Astrocyte (in vitro differentiated cells and primary cell): Measurements from ENCODE around the gene DCP1B. TPM values are rescaled to one million over a fixed set of nuclear protein-coding genes. Genes with fewer than 3 reads are reported as not detected.

Experiments used
- DNase-seq: peaks from one replicate; pipeline ENCODE4 v3.0.0-alpha.2; 2010; ENCODE audit warnings: low read depth
- FAIRE-seq: peaks from 2 replicates; lab custom pipeline; 2011; peaks lifted over from hg19 to GRCh38; lab: Jason Lieb, UNC
- H2AFZ ChIP-seq: 2 replicates; pipeline ENCODE4 v1.6.0; 2012; ENCODE audit warnings: low read depth, low read length, inconsistent platforms
- H3K27ac ChIP-seq: 2 replicates; pipeline ENCODE4 v1.5.1; 2011; ENCODE audit warnings: low read depth, low read length, inconsistent platforms
- H3K27me3 ChIP-seq: 2 replicates; pipeline ENCODE4 v1.6.0; 2011; ENCODE audit warnings: low read length, inconsistent platforms; ENCODE audit not compliant: insufficient read depth
- H3K36me3 ChIP-seq: 2 replicates; pipeline ENCODE4 v1.5.1; 2011; ENCODE audit warnings: low read length, inconsistent platforms; ENCODE audit not compliant: insufficient read depth
- H3K4me1 ChIP-seq: 2 replicates; pipeline ENCODE4 v1.5.1; 2011; ENCODE audit warnings: low read length, inconsistent platforms; ENCODE audit not compliant: insufficient read depth
- H3K4me2 ChIP-seq: 2 replicates; pipeline ENCODE4 v1.6.0; 2012; ENCODE audit warnings: low read length, inconsistent platforms
- H3K4me3 ChIP-seq: 2 replicates; pipeline ENCODE4 v1.5.1; 2011; ENCODE audit warnings: low read depth, mild to moderate bottlenecking, low read length, inconsistent platforms; ENCODE audit not compliant: insufficient read depth
- H3K79me2 ChIP-seq: 2 replicates; pipeline ENCODE4 v1.6.0; 2012; ENCODE audit warnings: mild to moderate bottlenecking, low read length, inconsistent platforms; ENCODE audit not compliant: insufficient read depth
- H3K9ac ChIP-seq: 2 replicates; pipeline ENCODE4 v1.6.0; 2012; ENCODE audit warnings: mild to moderate bottlenecking, low read length, inconsistent platforms
- H3K9me3 ChIP-seq: 2 replicates; pipeline ENCODE4 v1.5.1; 2012; ENCODE audit warnings: low read depth, mild to moderate bottlenecking, low read length, inconsistent platforms; ENCODE audit not compliant: insufficient read depth
- H4K20me1 ChIP-seq: 2 replicates; pipeline ENCODE4 v1.6.0; 2012; ENCODE audit warnings: low read length, inconsistent platforms; ENCODE audit not compliant: insufficient read depth
- H3K27ac Mint-ChIP-seq: one replicate; pipeline ENCODE4 v1.8.0; 2021; ENCODE audit warnings: mild to moderate bottlenecking, mixed read lengths; ENCODE audit not compliant: unreplicated experiment
- H3K27me3 Mint-ChIP-seq: one replicate; pipeline ENCODE4 v1.8.0; 2021; ENCODE audit warnings: low read depth, mixed read lengths; ENCODE audit not compliant: unreplicated experiment
- H3K36me3 Mint-ChIP-seq: one replicate; pipeline ENCODE4 v1.8.0; 2021; ENCODE audit warnings: low read depth, mixed read lengths; ENCODE audit not compliant: unreplicated experiment
- H3K4me1 Mint-ChIP-seq: one replicate; pipeline ENCODE4 v1.8.0; 2021; ENCODE audit warnings: low read depth, mixed read lengths; ENCODE audit not compliant: unreplicated experiment
- H3K4me3 Mint-ChIP-seq: one replicate; pipeline ENCODE4 v1.8.0; 2021; ENCODE audit warnings: mild to moderate bottlenecking, moderate library complexity, mixed read lengths; ENCODE audit not compliant: unreplicated experiment
- H3K9me3 Mint-ChIP-seq: one replicate; pipeline ENCODE4 v1.8.0; 2021; ENCODE audit warnings: mild to moderate bottlenecking, mixed read lengths; ENCODE audit not compliant: unreplicated experiment
- EZH2 ChIP-seq: IDR thresholded peaks from 2 replicates; pipeline ENCODE4 v1.6.1; 2012; ENCODE audit warnings: mild to moderate bottlenecking, low read length, inconsistent platforms; ENCODE audit not compliant: insufficient read depth
- total RNA-seq: library from RNA; stranded (reverse); gene quantifications from 2 replicates; pipeline ENCODE4 v1.2.1, GENCODE V29; 2021
- TF ChIP-seq, protein P1 (sequence below): IDR thresholded peaks from 2 replicates; pipeline ENCODE4 v1.5.1; 2011; ENCODE audit warnings: low read depth, mild to moderate bottlenecking, inconsistent platforms, low read length, moderate library complexity; ENCODE audit not compliant: insufficient read depth

The DCP1B gene
- total RNA-seq, 1 donor from 2014 or later = 13.1 TPM

DNA sequence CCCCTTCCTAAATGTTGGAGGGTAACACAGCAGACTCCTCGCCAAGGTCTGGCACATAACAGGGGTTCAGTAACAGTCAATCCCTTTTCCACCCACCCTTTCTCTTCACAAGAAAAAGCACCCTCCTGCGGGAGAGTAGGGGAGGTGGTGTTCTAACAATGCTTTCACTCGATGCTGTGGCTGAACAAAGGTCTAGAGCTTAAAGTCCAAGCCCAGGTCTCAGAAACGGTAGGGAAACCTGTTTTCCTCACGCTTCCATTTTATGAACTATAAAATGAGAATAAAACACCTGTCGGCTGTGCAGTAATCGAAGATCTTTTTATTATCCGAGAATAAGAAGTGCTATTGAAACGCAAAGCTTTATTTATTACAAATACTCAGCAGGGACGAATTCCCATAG is 64.9 kb downstream of the DCP1B start:
- FAIRE-seq = no peak

DNA sequence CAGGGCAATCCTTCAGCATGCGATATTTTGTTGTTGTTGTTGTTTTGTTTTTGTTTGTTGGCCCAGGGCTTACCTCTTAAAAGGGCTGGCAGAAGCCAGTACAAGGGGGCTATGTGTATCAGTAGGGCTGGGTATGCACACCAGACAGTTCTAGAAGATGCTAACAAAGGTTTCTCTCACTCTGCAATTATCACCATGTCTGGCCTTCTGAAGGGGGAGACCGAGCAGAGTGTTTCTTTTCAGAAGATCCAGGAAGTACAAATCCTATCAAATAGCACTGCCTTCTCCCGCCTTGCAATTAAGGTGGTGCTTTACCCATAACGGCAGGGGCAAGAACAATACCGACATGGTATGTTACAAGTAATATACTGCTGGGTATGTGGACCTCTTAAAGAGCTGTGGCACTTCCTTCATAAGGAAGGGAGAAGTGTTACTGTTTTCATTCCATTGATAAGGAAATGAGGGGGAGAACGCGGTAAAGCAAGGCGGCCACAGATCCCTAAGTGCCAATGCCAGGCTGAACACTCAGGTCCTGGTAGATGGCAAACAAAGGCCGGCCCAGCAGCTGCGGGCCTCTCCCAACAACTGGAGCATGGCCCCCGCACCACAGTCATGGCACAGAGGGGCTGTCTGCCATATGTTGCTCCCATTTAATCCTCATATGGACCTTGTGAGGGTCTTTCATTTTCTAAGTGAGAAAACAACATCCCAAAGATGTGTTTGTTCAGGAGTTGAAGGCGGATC is 66.6 kb downstream of the DCP1B start:
- no peak for DNase-seq
- H3K4me2 ChIP-seq = no peak overlapping the region
- peaks cover 5% of the 10 kb centered on the region for H3K36me3 Mint-ChIP-seq
- no peak overlapping the region for H3K27ac ChIP-seq
- no peaks in the 10 kb centered on the region for H3K27me3 ChIP-seq
- no peak overlapping the region for H2AFZ ChIP-seq
- peaks cover 3% of the 10 kb centered on the region for H3K36me3 ChIP-seq
- H3K9me3 Mint-ChIP-seq = peaks cover 3% of the 10 kb centered on the region
- no peaks in the 10 kb centered on the region for H3K79me2 ChIP-seq
- peaks cover 30% of the 10 kb centered on the region for H3K4me1 ChIP-seq
- H3K4me1 Mint-ChIP-seq = peaks cover 3% of the 10 kb centered on the region
- peaks cover 5% of the 10 kb centered on the region for H4K20me1 ChIP-seq
- H3K4me3 ChIP-seq = no peak overlapping the region
- no peaks in the 10 kb centered on the region for H3K27me3 Mint-ChIP-seq
- H3K4me3 Mint-ChIP-seq = no peak overlapping the region
- H3K9me3 ChIP-seq = no peaks in the 10 kb centered on the region
- no peak overlapping the region for H3K9ac ChIP-seq
- H3K27ac Mint-ChIP-seq = peak overlapping the region; percentile 38
- no peak for TF ChIP-seq EZH2
- TF ChIP-seq, protein P1, sequence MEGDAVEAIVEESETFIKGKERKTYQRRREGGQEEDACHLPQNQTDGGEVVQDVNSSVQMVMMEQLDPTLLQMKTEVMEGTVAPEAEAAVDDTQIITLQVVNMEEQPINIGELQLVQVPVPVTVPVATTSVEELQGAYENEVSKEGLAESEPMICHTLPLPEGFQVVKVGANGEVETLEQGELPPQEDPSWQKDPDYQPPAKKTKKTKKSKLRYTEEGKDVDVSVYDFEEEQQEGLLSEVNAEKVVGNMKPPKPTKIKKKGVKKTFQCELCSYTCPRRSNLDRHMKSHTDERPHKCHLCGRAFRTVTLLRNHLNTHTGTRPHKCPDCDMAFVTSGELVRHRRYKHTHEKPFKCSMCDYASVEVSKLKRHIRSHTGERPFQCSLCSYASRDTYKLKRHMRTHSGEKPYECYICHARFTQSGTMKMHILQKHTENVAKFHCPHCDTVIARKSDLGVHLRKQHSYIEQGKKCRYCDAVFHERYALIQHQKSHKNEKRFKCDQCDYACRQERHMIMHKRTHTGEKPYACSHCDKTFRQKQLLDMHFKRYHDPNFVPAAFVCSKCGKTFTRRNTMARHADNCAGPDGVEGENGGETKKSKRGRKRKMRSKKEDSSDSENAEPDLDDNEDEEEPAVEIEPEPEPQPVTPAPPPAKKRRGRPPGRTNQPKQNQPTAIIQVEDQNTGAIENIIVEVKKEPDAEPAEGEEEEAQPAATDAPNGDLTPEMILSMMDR = no peak
- FAIRE-seq = no peak

More for the DNA sequence above, 64.9 kb downstream of the DCP1B start:
- Mint-ChIP-seq H3K27me3 (no peaks in the 10 kb centered on the region), H3K4me1 (no peaks in the 10 kb centered on the region), H3K9me3 (peaks cover 3% of the 10 kb centered on the region), H3K4me3 (no peak overlapping the region), H3K36me3 (peaks cover 19% of the 10 kb centered on the region), H3K27ac (no peak overlapping the region)
- no peak for TF ChIP-seq EZH2
- TF ChIP-seq, protein P1 = no peak
- no peak for DNase-seq
- Histone ChIP-seq H3K9ac (no peak overlapping the region), H4K20me1 (no peaks in the 10 kb centered on the region), H3K9me3 (no peaks in the 10 kb centered on the region), H3K4me1 (peaks cover 19% of the 10 kb centered on the region), H2AFZ (no peak overlapping the region), H3K4me3 (no peak overlapping the region), H3K4me2 (peak overlapping the region; percentile 54), H3K36me3 (peaks cover 3% of the 10 kb centered on the region), H3K27ac (no peak overlapping the region), H3K27me3 (no peaks in the 10 kb centered on the region), H3K79me2 (no peaks in the 10 kb centered on the region)
